OCI-LY3 (cell line): Measurements from ENCODE around the gene SIRT3.
"Not testable (repeated sequence)": the region's sequence is repeated elsewhere in the genome, so short reads cannot be mapped to it uniquely, and the experiment has no call there.

ENCODE experiments used
- H2AFZ ChIP-seq: fragments of 200-600, 300-600 bp; shearing (Covaris generic); 2 replicates; pipeline ENCODE4 v1.6.0; 2014; ENCODE audit warnings: antibody characterized with exemption, low read depth, low read length
- H3K27ac ChIP-seq: fragments of 200-600, 300-600 bp; sonication (generic); 2 replicates; pipeline ENCODE4 v1.5.1; 2014; ENCODE audit warnings: mild to moderate bottlenecking, low read length, moderate library complexity, mixed read lengths
- H3K27me3 ChIP-seq: fragments of 200-600, 300-600 bp; sonication (generic); 2 replicates; pipeline ENCODE4 v1.6.1; 2014; ENCODE audit warnings: low read depth, low read length, mixed read lengths
- H3K36me3 ChIP-seq: fragments of 200-600, 300-600 bp; sonication (generic); replicated peaks from 2 replicates; pipeline ENCODE3; 2014; ENCODE audit warnings: low read depth, low read length, mixed read lengths
- H3K4me1 ChIP-seq: fragments of 300-600, 200-600 bp; sonication (generic); 2 replicates; pipeline ENCODE4 v1.6.1; 2014; ENCODE audit warnings: low read length, mixed read lengths
- H3K4me2 ChIP-seq: fragments of 200-600, 300-600 bp; sonication (generic); 2 replicates; pipeline ENCODE4 v1.6.1; 2014; ENCODE audit warnings: low read length, mixed read lengths
- H3K4me3 ChIP-seq: fragments of 300-600, 200-600 bp; sonication (generic); 2 replicates; pipeline ENCODE4 v1.5.1; 2014; ENCODE audit warnings: antibody characterized with exemption, mild to moderate bottlenecking, low read length, moderate library complexity
- H3K79me2 ChIP-seq: fragments of 300-600, 200-600 bp; shearing (Covaris generic); 2 replicates; pipeline ENCODE4 v1.6.1; 2014; ENCODE audit warnings: mild to moderate bottlenecking, low read length, mixed read lengths
- H3K9ac ChIP-seq: fragments of 300-600, 200-600 bp; shearing (Covaris generic); 2 replicates; pipeline ENCODE4 v1.6.0; 2014; ENCODE audit warnings: mild to moderate bottlenecking, low read length, moderate library complexity
- H3K9me3 ChIP-seq: fragments of 200-600, 300-600 bp; shearing (Covaris generic); 2 replicates; pipeline ENCODE4 v1.6.1; 2014; ENCODE audit warnings: low read length, mixed read lengths; ENCODE audit not compliant: insufficient read depth
- H4K20me1 ChIP-seq: fragments of 200-600, 300-600 bp; sonication (generic); 2 replicates; pipeline ENCODE4 v1.6.1; 2016; ENCODE audit warnings: low read length, mixed read lengths; ENCODE audit not compliant: insufficient read depth
- CTCF ChIP-seq: fragments of 200-600, 300-600 bp; sonication (generic); IDR thresholded peaks from 2 replicates; pipeline ENCODE4 v1.5.1; 2014; ENCODE audit warnings: antibody characterized with exemption, low read length, low read depth
- EZH2phosphoT487 ChIP-seq: fragments of 200-600 bp; shearing (Covaris generic); IDR thresholded peaks from 2 replicates; pipeline ENCODE4 v1.6.1; 2018; ENCODE audit warnings: antibody characterized with exemption, mixed run types, low read depth

Gene SIRT3

DNA sequence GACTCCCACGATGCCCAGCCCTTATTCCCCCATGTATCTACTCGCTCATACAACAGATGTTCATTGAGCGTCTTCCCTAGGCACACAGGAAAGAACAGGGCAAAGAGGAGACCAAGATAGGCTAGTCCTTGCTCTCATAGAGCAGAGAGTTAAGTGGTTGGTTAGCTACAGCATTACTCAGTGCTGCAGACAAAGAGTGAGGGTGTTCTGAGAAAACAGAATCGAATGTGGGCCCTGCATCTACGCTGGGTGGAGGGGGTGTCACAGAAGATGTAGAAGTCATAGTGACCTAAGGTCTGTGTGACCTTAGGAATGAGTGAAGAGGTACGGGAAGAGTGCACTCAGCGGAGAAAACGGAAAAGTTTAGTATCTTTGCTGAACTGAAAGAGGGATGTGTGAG is 12.9 kb upstream of the SIRT3 start:
- Histone ChIP-seq H3K9ac (no peak overlapping the region), H3K36me3 (peaks cover 67% of the 10 kb centered on the region), H2AFZ (no peak overlapping the region), H3K4me3 (no peak overlapping the region), H4K20me1 (no peaks in the 10 kb centered on the region), H3K27me3 (no peaks in the 10 kb centered on the region), H3K9me3 (no peaks in the 10 kb centered on the region), H3K79me2 (no peaks in the 10 kb centered on the region), H3K27ac (no peak overlapping the region), H3K4me2 (no peak overlapping the region), H3K4me1 (no peaks in the 10 kb centered on the region)
- no peak for TF ChIP-seq EZH2phosphoT487
- TF ChIP-seq CTCF: no peak

DNA sequence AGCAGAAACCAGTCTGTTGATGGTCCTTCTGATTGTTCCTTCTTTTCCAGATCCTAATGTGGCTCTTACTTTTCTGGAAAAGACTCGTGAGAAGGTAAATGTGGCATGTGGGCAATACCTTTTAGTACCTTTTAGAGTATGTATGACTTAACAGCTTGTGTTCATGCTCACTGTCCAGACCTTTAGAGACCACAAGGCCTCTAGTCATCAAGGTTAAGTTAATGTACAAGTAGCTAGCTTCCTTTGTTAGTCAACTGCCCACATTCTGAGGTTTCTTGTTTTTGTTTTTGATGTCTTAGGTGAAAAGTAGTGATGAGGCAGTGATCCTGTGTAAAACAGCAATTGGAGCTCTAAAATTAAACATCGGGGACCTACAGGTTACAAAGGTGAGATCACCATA is 8.2 kb upstream of the SIRT3 start:
- Histone ChIP-seq H3K9me3 (no peaks in the 10 kb centered on the region), H3K4me2 (no peak overlapping the region), H3K27ac (no peak overlapping the region), H3K79me2 (peaks cover 25% of the 10 kb centered on the region), H3K27me3 (no peaks in the 10 kb centered on the region), H3K4me1 (no peaks in the 10 kb centered on the region; the same call in 1 of the 2 replicates), H2AFZ (no peak overlapping the region), H4K20me1 (0 out of 2 replicates have a peak, but pooled peaks cover 4% of the 10 kb centered on the region), H3K4me3 (no peak overlapping the region), H3K9ac (no peak overlapping the region), H3K36me3 (peaks cover 59% of the 10 kb centered on the region)
- TF ChIP-seq CTCF (no peak), EZH2phosphoT487 (no peak)

DNA sequence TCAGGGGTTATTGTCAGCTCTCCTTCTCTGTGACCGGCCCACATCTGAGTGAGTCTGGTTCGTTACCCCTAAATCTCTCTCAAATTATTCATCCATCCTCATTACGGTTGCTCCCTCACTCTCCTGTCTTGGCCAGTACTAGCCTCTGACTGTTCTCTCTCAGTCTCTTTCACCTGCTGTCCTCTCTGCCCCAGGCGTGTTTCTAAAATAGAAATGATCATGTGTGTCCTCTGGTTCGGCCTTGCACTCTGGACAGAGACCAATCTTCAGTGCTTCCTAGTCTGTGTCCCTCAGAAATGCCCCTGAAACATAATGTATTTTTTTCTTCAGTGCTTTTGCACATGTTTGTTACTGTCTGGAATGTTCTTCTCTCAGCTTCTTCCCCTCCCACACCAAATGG is 5.5 kb upstream of the SIRT3 start:
- Histone ChIP-seq H3K27ac (no peak overlapping the region), H3K9me3 (no peaks in the 10 kb centered on the region), H3K27me3 (no peaks in the 10 kb centered on the region), H3K4me2 (no peak overlapping the region), H3K9ac (no peak overlapping the region), H3K4me3 (no peak overlapping the region), H3K4me1 (peaks cover 10% of the 10 kb centered on the region), H2AFZ (no peak overlapping the region), H3K79me2 (peaks cover 52% of the 10 kb centered on the region), H3K36me3 (peaks cover 39% of the 10 kb centered on the region), H4K20me1 (peaks cover 4% of the 10 kb centered on the region; the same call in 1 of the 2 replicates)
- TF ChIP-seq CTCF (no peak), EZH2phosphoT487 (no peak)

- Histone ChIP-seq H3K79me2 (peaks cover 58% of the 10 kb centered on the region), H3K27me3 (no peaks in the 10 kb centered on the region), H3K4me2 (no peak overlapping the region), H3K9me3 (no peaks in the 10 kb centered on the region), H4K20me1 (peaks cover 4% of the 10 kb centered on the region; the same call in 1 of the 2 replicates), H3K27ac (no peak overlapping the region), H3K4me3 (no peak overlapping the region), H3K9ac (no peak overlapping the region), H3K36me3 (peaks cover 28% of the 10 kb centered on the region), H3K4me1 (peaks cover 13% of the 10 kb centered on the region), H2AFZ (no peak overlapping the region)
- TF ChIP-seq EZH2phosphoT487 (no peak), CTCF (no peak)
These were observed 4.2 kb upstream of the SIRT3 start for GRCh38 chr11:240315-240714.

- peaks cover 58% of the 10 kb centered on the region for H3K79me2 ChIP-seq
- peak overlapping the region; percentile 99 for H3K4me3 ChIP-seq
- not testable (repeated sequence) for H4K20me1 ChIP-seq, H2AFZ ChIP-seq, H3K27ac ChIP-seq, H3K9me3 ChIP-seq, H3K27me3 ChIP-seq, H3K9ac ChIP-seq
- peak overlapping the region; percentile 91 for H3K4me2 ChIP-seq
- H3K4me1 ChIP-seq: peaks cover 15% of the 10 kb centered on the region
- H3K36me3 ChIP-seq: peaks cover 18% of the 10 kb centered on the region
These were observed 2.2 kb upstream of the SIRT3 start for GRCh38 chr11:238346-238745.
